Left lobe of liver (tissue), 2 donors: ENCODE data around the gene CFH. TPM values are rescaled to one million over a fixed set of nuclear protein-coding genes. Genes with fewer than 3 reads are reported as not detected.
"Not testable (repeated sequence)": the region's sequence is repeated elsewhere in the genome, so short reads cannot be mapped to it uniquely, and the experiment has no call there.

Source experiments
- ATAC-seq: fragments of 200-7000 bp; cut with Tn5 transposase; one replicate; pipeline ENCODE4 v1.9.1; 2020; ENCODE audit warnings: mild to moderate bottlenecking, moderate library complexity
- DNase-seq: peaks from one replicate; pipeline ENCODE4 v3.0.0-alpha.2; 2020; ENCODE audit warnings: low spot score
- total RNA-seq: library from RNA; stranded (reverse); gene quantifications from one replicate; pipeline ENCODE4 v1.2.1, GENCODE V29; 2021
- donor health status: DM: no; HTN: no; CAD: no; lungs with moderate emphysema.
- donor health status: DM: no; HTN: yes; CAD: no.

Gene CFH
- 870 TPM for total RNA-seq

- DNase-seq = no peak
- peak; percentile 72 for ATAC-seq
Measured at GRCh38 chr1:196651637-196652215, at the start of gene CFH. Gene CFH (plus strand): TSS chr1:196652043. CDS start chr1:196652118, 75 bp downstream.

- peak; percentile 26 for ATAC-seq
Measured at GRCh38 chr1:196603651-196604050, 48.2 kb upstream of the CFH start.

GRCh38 chr1:196607981-196608380 lies 43.9 kb upstream of the CFH start:
- DNase-seq (no peak), ATAC-seq (peak; percentile 43)

More at GRCh38 chr1:196603651-196604050, 48.2 kb upstream of the CFH start:
- DNase-seq = no peak

- peak; percentile 83 for ATAC-seq
- DNase-seq = peak; percentile 89
Measured at GRCh38 chr1:196608390-196609369, 43.2 kb upstream of the CFH start, which contains the start of gene KCNT2. Gene KCNT2 (minus strand): TSS chr1:196608440. CDS start chr1:196608309, 131 bp downstream.

GRCh38 chr1:196609370-196609737 lies 42.5 kb upstream of the CFH start:
- no peak for DNase-seq
- ATAC-seq = peak; percentile 44

- DNase-seq (no peak), ATAC-seq (no peak)
Measured at GRCh38 chr1:196611873-196612272, 40.0 kb upstream of the CFH start.

GRCh38 chr1:196619721-196620120 lies 32.1 kb upstream of the CFH start:
- no peak for ATAC-seq
- no peak for DNase-seq

- DNase-seq (no peak), ATAC-seq (no peak)
Measured at GRCh38 chr1:196623079-196623478, 28.8 kb upstream of the CFH start.

GRCh38 chr1:196628838-196629237 lies 23.0 kb upstream of the CFH start:
- ATAC-seq (no peak), DNase-seq (no peak)

GRCh38 chr1:196637606-196638005 lies 14.2 kb upstream of the CFH start:
- ATAC-seq (no peak), DNase-seq (no peak)

- DNase-seq = no peak
- no peak for ATAC-seq
Measured at GRCh38 chr1:196638466-196638865, 13.4 kb upstream of the CFH start.

- ATAC-seq, DNase-seq: not testable (repeated sequence)
Measured at GRCh38 chr1:196639291-196639690, 12.6 kb upstream of the CFH start.

- DNase-seq = no peak
- no peak for ATAC-seq
Measured at GRCh38 chr1:196640976-196641375, 10.9 kb upstream of the CFH start.

GRCh38 chr1:196649990-196650389 lies 1.9 kb upstream of the CFH start:
- no peak for ATAC-seq
- DNase-seq = no peak

GRCh38 chr1:196650403-196650802 lies 1.4 kb upstream of the CFH start:
- ATAC-seq = no peak

GRCh38 chr1:196651079-196651478 lies 764 bp upstream of the CFH start:
- no peak for DNase-seq
- ATAC-seq = no peak

More at GRCh38 chr1:196650403-196650802, 1.4 kb upstream of the CFH start:
- no peak for DNase-seq

- DNase-seq = no peak
- peak; percentile 45 for ATAC-seq
Measured at GRCh38 chr1:196654271-196654670, 2.4 kb downstream of the CFH start.

- DNase-seq = no peak
- ATAC-seq = peak; percentile 11
Measured at GRCh38 chr1:196655071-196655470, 3.2 kb downstream of the CFH start.

GRCh38 chr1:196655494-196655893 lies 3.7 kb downstream of the CFH start:
- ATAC-seq (peak; percentile 75), DNase-seq (peak; percentile 88)

GRCh38 chr1:196659471-196659870 lies 7.6 kb downstream of the CFH start:
- ATAC-seq (peak; percentile 28), DNase-seq (no peak)

- ATAC-seq = no peak
- DNase-seq = no peak
Measured at GRCh38 chr1:196660272-196660671, 8.4 kb downstream of the CFH start.

GRCh38 chr1:196660852-196661251 lies 9.0 kb downstream of the CFH start:
- DNase-seq = no peak

More at GRCh38 chr1:196660852-196661251, 9.0 kb downstream of the CFH start:
- ATAC-seq = peak; percentile 63
